WTC11 (cell line): Measurements from ENCODE around the gene NOP16. TPM values are rescaled to one million over a fixed set of nuclear protein-coding genes. Genes with fewer than 3 reads are reported as not detected.

ENCODE experiments used
- AFF4 ChIP-seq: sonication (generic); formaldehyde crosslinking; IDR thresholded peaks from 2 replicates; pipeline ENCODE4 v1.8.1; 2023; ENCODE audit warnings: mild to moderate bottlenecking, missing genetic modification reagents, borderline replicate concordance
- CTCF ChIP-seq: fragments of 200-600 bp; IDR thresholded peaks from 2 replicates; pipeline ENCODE4 v1.8.0; 2022; ENCODE audit warnings: antibody characterized with exemption
- E2F1 ChIP-seq: sonication (generic); formaldehyde crosslinking; IDR thresholded peaks from 2 replicates; pipeline ENCODE4 v1.8.0; 2022; ENCODE audit warnings: mild to moderate bottlenecking, missing genetic modification reagents
- EMX1 ChIP-seq: fragments of 250-450 bp; sonication (Bioruptor Pico); IDR thresholded peaks from 2 replicates; pipeline ENCODE4 v1.8.0; 2021; ENCODE audit warnings: mild to moderate bottlenecking
- ETV6 ChIP-seq: sonication (generic); formaldehyde crosslinking; IDR thresholded peaks from 2 replicates; pipeline ENCODE4 v1.8.1; 2022; ENCODE audit warnings: mild to moderate bottlenecking, missing genetic modification reagents
- FOXK1 ChIP-seq: sonication (generic); formaldehyde crosslinking; IDR thresholded peaks from 2 replicates; pipeline ENCODE4 v1.8.0; 2022; ENCODE audit warnings: mild to moderate bottlenecking, moderate library complexity, missing genetic modification reagents
- HMGA2 ChIP-seq: fragments of 250-450 bp; sonication (Bioruptor Pico); IDR thresholded peaks from 2 replicates; pipeline ENCODE4 v1.4.0; 2021; ENCODE audit warnings: mild to moderate bottlenecking, moderate library complexity
- MXD4 ChIP-seq: fragments of 250-450 bp; sonication (Bioruptor Pico); IDR thresholded peaks from 2 replicates; pipeline ENCODE4 v1.8.0; 2021; ENCODE audit warnings: mild to moderate bottlenecking, moderate library complexity, borderline replicate concordance
- OVOL2 ChIP-seq: fragments of 250-450 bp; sonication (Bioruptor Pico); IDR thresholded peaks from 2 replicates; pipeline ENCODE4 v1.9.0; 2021; ENCODE audit warnings: mild to moderate bottlenecking, borderline replicate concordance
- PREB ChIP-seq: sonication (generic); formaldehyde crosslinking; IDR thresholded peaks from 2 replicates; pipeline ENCODE4 v1.8.1; 2022; ENCODE audit warnings: mild to moderate bottlenecking, missing genetic modification reagents, moderate library complexity, borderline replicate concordance
- ZNF121 ChIP-seq: sonication (generic); formaldehyde crosslinking; IDR thresholded peaks from 2 replicates; pipeline ENCODE4 v1.8.0; 2023; ENCODE audit warnings: missing genetic modification reagents
- ZNF281 ChIP-seq: sonication (generic); formaldehyde crosslinking; IDR thresholded peaks from 2 replicates; pipeline ENCODE4 v1.8.0; 2023; ENCODE audit warnings: mild to moderate bottlenecking, missing genetic modification reagents
- total RNA-seq: library from RNA; stranded (reverse); gene quantifications from 3 replicates; pipeline ENCODE4 v1.2.3, GENCODE V29; 2021
- TF ChIP-seq, protein P1 (sequence below): sonication (generic); formaldehyde crosslinking; IDR thresholded peaks from 2 replicates; pipeline ENCODE4 v1.8.1; 2022; ENCODE audit warnings: low read depth, missing genetic modification reagents, borderline replicate concordance
- TF ChIP-seq, protein P2 (sequence below): fragments of 250-450 bp; sonication (Bioruptor Pico); conservative IDR thresholded peaks from 2 replicates; pipeline ENCODE4 v1.9.0; 2021; ENCODE audit warnings: mild to moderate bottlenecking
- TF ChIP-seq, protein P3 (sequence below): sonication (generic); formaldehyde crosslinking; IDR thresholded peaks from 2 replicates; pipeline ENCODE4 v1.8.0; 2022; ENCODE audit warnings: mild to moderate bottlenecking, missing genetic modification reagents
- TF ChIP-seq, protein P4 (sequence below): fragments of 250-450 bp; sonication (Bioruptor Pico); IDR thresholded peaks from 2 replicates; pipeline ENCODE4 v1.9.0; 2021; ENCODE audit warnings: mild to moderate bottlenecking
- TF ChIP-seq, protein P5 (sequence below): fragments of 250-450 bp; sonication (Bioruptor Pico); IDR thresholded peaks from 2 replicates; pipeline ENCODE4 v2.1.2; 2022; ENCODE audit warnings: mild to moderate bottlenecking, moderate library complexity

Gene NOP16
- total RNA-seq, 1 experiment from 2014 or later, result 57.7 TPM

GRCh38 chr5:176388444-176389134, at the start of gene NOP16, which contains the start of gene HIGD2A (continued):
- TF ChIP-seq, protein P1, sequence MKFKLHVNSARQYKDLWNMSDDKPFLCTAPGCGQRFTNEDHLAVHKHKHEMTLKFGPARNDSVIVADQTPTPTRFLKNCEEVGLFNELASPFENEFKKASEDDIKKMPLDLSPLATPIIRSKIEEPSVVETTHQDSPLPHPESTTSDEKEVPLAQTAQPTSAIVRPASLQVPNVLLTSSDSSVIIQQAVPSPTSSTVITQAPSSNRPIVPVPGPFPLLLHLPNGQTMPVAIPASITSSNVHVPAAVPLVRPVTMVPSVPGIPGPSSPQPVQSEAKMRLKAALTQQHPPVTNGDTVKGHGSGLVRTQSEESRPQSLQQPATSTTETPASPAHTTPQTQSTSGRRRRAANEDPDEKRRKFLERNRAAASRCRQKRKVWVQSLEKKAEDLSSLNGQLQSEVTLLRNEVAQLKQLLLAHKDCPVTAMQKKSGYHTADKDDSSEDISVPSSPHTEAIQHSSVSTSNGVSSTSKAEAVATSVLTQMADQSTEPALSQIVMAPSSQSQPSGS, result no peak
- no peak for TF ChIP-seq E2F1 (CRISPR knock-in tag)
- TF ChIP-seq, protein P2, sequence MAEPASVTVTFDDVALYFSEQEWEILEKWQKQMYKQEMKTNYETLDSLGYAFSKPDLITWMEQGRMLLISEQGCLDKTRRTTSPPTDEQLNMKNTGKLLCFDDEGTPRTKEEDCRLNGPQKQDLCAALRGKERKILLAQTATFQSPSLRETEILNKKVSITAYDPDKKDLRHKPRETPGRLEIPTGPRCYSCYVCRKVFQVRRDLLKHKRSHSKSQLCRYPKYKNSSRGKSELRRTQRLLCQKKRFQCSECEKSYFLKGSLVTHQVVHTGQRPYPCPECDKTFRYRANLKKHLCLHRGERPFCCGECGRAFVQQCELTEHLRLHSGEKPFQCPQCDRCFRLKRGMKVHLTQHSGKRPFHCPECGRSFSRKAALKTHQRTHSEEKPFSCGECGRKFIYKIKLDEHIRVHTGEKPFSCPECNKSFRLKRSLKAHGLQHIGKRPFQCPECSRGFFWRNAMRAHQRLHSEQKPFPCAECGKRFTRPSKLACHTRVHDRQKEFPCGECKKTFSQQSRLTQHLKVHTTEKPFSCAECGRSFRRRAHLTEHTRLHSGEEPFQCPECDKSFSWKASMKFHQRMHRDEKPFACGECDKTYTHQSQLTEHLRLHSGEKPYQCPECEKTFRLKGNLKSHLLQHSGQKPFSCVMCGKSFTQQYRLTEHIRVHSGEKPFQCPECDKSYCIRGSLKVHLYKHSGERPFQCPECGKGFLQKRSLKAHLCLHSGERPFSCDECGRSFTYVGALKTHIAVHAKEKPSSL (CRISPR knock-in tag), result no peak
- no peak for TF ChIP-seq CTCF
- 0 out of 2 replicates have a peak, but pooled peaks have one; percentile 19 for TF ChIP-seq EMX1
- TF ChIP-seq MXD4 (CRISPR knock-in tag), result no peak
- TF ChIP-seq OVOL2, result no peak
- TF ChIP-seq, protein P3, sequence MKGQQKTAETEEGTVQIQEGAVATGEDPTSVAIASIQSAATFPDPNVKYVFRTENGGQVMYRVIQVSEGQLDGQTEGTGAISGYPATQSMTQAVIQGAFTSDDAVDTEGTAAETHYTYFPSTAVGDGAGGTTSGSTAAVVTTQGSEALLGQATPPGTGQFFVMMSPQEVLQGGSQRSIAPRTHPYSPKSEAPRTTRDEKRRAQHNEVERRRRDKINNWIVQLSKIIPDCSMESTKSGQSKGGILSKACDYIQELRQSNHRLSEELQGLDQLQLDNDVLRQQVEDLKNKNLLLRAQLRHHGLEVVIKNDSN (CRISPR knock-in tag), result 0 out of 2 replicates have a peak, but pooled peaks have one; percentile 59
- no peak for TF ChIP-seq ZNF121
- no peak for TF ChIP-seq AFF4 (CRISPR knock-in tag)
- no peak for TF ChIP-seq ZNF281 (CRISPR knock-in tag)
- no peak for TF ChIP-seq PREB (CRISPR knock-in tag)
- TF ChIP-seq, protein P4, sequence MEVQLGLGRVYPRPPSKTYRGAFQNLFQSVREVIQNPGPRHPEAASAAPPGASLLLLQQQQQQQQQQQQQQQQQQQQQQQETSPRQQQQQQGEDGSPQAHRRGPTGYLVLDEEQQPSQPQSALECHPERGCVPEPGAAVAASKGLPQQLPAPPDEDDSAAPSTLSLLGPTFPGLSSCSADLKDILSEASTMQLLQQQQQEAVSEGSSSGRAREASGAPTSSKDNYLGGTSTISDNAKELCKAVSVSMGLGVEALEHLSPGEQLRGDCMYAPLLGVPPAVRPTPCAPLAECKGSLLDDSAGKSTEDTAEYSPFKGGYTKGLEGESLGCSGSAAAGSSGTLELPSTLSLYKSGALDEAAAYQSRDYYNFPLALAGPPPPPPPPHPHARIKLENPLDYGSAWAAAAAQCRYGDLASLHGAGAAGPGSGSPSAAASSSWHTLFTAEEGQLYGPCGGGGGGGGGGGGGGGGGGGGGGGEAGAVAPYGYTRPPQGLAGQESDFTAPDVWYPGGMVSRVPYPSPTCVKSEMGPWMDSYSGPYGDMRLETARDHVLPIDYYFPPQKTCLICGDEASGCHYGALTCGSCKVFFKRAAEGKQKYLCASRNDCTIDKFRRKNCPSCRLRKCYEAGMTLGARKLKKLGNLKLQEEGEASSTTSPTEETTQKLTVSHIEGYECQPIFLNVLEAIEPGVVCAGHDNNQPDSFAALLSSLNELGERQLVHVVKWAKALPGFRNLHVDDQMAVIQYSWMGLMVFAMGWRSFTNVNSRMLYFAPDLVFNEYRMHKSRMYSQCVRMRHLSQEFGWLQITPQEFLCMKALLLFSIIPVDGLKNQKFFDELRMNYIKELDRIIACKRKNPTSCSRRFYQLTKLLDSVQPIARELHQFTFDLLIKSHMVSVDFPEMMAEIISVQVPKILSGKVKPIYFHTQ (CRISPR knock-in tag), result no peak
- TF ChIP-seq HMGA2 (CRISPR knock-in tag), result no peak
- peak; percentile 75 for TF ChIP-seq FOXK1 (CRISPR knock-in tag)
- TF ChIP-seq, protein P5, sequence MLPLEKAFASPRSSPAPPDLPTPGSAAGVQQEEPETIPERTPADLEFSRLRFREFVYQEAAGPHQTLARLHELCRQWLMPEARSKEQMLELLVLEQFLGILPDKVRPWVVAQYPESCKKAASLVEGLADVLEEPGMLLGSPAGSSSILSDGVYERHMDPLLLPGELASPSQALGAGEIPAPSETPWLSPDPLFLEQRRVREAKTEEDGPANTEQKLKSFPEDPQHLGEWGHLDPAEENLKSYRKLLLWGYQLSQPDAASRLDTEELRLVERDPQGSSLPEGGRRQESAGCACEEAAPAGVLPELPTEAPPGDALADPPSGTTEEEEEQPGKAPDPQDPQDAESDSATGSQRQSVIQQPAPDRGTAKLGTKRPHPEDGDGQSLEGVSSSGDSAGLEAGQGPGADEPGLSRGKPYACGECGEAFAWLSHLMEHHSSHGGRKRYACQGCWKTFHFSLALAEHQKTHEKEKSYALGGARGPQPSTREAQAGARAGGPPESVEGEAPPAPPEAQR (CRISPR knock-in tag), result no peak
- TF ChIP-seq ETV6, result no peak; the same call in 1 of the 2 replicates
